ENCODE measurements around the gene SOCS6.

Gene SOCS6

DNA sequence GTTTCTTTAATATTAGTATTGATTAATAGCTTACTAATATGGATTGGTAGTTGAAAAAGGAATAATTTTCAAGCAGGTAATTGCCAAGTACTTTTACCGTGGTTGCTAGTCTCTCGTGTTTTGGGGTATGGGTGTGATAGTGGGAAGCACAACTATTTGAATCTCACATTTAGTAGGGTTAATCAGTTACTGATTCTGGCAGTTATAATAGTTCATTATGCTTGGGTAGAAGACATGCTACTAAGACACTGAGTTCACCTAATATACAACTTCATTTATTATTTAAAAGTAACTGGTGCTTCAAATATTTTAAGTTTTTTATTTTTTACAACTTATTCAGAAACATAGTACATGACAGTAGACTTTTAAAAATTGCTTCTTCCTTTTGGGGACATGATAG is 33.5 kb downstream of the SOCS6 start:
- Histone ChIP-seq H3K79me2 (ENCODE audit: insufficient read depth, low read length) (no peaks in the 10 kb centered on the region), H3K4me3 (ENCODE audit: low read depth in 1 of 2, low read length in 2 of 2) (no peak overlapping the region), H3K9ac (ENCODE audit: low read depth, low read length) (no peak overlapping the region), H3K27me3 (ENCODE audit: insufficient read depth, low read length, poor library complexity) (no peaks in the 10 kb centered on the region), H3K4me2 (ENCODE audit: insufficient read depth, low read length) (no peak overlapping the region), H4K20me1 (ENCODE audit: insufficient read depth, low read length) (no peaks in the 10 kb centered on the region), H3K36me3 (ENCODE audit: insufficient read depth, low read length) (no peaks in the 10 kb centered on the region), H3K4me1 (ENCODE audit: insufficient read depth, low read length) (no peaks in the 10 kb centered on the region), H3K27ac (ENCODE audit: low read length) (no peak overlapping the region), H2AFZ (ENCODE audit: low read depth, low read length) (no peak overlapping the region), H3K9me3 (ENCODE audit: insufficient read depth, low read length, severe bottlenecking) (no peaks in the 10 kb centered on the region)
- TF ChIP-seq, protein P1, sequence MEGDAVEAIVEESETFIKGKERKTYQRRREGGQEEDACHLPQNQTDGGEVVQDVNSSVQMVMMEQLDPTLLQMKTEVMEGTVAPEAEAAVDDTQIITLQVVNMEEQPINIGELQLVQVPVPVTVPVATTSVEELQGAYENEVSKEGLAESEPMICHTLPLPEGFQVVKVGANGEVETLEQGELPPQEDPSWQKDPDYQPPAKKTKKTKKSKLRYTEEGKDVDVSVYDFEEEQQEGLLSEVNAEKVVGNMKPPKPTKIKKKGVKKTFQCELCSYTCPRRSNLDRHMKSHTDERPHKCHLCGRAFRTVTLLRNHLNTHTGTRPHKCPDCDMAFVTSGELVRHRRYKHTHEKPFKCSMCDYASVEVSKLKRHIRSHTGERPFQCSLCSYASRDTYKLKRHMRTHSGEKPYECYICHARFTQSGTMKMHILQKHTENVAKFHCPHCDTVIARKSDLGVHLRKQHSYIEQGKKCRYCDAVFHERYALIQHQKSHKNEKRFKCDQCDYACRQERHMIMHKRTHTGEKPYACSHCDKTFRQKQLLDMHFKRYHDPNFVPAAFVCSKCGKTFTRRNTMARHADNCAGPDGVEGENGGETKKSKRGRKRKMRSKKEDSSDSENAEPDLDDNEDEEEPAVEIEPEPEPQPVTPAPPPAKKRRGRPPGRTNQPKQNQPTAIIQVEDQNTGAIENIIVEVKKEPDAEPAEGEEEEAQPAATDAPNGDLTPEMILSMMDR (IDR thresholded peaks at IDR 0.05; ENCODE audit: borderline replicate concordance, extremely low read depth, low read length, poor library complexity, severe bottlenecking): no peak
- TF ChIP-seq EZH2 (IDR thresholded peaks at IDR 0.05; ENCODE audit: borderline replicate concordance, low read depth, low read length, severe bottlenecking): no peak
- DNase-seq (no peak), ATAC-seq (ENCODE audit: insufficient read depth, low read depth) (no peak)

DNA sequence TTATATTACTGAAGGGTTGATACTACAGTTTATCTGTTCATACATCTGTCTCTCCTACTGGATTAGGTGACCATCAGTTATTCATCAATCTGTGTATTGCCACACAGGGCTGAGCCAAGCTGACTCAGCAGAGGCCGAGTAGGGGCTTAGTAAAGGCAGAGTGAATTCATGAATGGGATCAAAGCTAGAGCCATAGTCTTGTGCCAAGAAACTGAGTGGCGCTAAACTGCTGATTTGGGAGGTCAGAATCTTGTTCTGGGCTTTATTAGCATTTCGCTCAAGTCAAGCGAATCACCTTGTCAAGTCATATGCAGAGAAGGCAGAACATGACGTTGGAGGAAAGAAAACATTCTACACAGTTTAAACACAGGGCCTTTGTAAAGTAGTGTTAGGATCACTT is 34.1 kb downstream of the SOCS6 start:
- ATAC-seq (ENCODE audit: insufficient read depth, low read depth): no peak
- Histone ChIP-seq H4K20me1 (ENCODE audit: insufficient read depth, low read length) (no peaks in the 10 kb centered on the region), H3K4me2 (ENCODE audit: insufficient read depth, low read length) (no peak overlapping the region), H2AFZ (ENCODE audit: low read depth, low read length) (no peak overlapping the region), H3K9ac (ENCODE audit: low read depth, low read length) (no peak overlapping the region), H3K9me3 (ENCODE audit: insufficient read depth, low read length, severe bottlenecking) (no peaks in the 10 kb centered on the region), H3K36me3 (ENCODE audit: insufficient read depth, low read length) (no peaks in the 10 kb centered on the region), H3K4me3 (ENCODE audit: low read depth in 1 of 2, low read length in 2 of 2) (no peak overlapping the region), H3K4me1 (ENCODE audit: insufficient read depth, low read length) (no peaks in the 10 kb centered on the region), H3K27ac (ENCODE audit: low read length) (no peak overlapping the region), H3K27me3 (ENCODE audit: insufficient read depth, low read length, poor library complexity) (no peaks in the 10 kb centered on the region), H3K79me2 (ENCODE audit: insufficient read depth, low read length) (no peaks in the 10 kb centered on the region)
- TF ChIP-seq, protein P1 (IDR thresholded peaks at IDR 0.05; ENCODE audit: borderline replicate concordance, extremely low read depth, low read length, poor library complexity, severe bottlenecking): no peak
- no peak for TF ChIP-seq EZH2 (IDR thresholded peaks at IDR 0.05; ENCODE audit: borderline replicate concordance, low read depth, low read length, severe bottlenecking)
- no peak for DNase-seq

DNA sequence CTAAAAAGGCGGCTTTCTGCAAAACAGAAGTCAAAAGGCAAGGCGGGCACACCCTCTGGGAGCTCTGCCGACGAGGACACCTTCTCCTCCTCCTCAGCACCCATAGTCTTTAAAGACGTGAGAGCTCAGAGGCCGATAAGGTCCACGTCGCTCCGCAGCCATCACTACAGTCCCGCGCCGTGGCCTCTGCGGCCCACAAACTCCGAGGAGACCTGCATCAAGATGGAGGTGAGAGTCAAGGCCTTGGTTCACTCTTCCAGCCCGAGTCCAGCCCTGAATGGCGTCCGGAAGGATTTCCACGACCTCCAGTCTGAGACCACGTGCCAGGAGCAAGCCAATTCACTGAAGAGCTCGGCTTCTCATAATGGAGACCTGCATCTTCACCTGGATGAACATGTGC is 36.1 kb downstream of the SOCS6 start:
- Histone ChIP-seq H3K27ac (ENCODE audit: low read length) (no peak overlapping the region), H3K27me3 (ENCODE audit: insufficient read depth, low read length, poor library complexity) (no peaks in the 10 kb centered on the region), H3K4me2 (ENCODE audit: insufficient read depth, low read length) (no peak overlapping the region), H2AFZ (ENCODE audit: low read depth, low read length) (no peak overlapping the region), H3K9ac (ENCODE audit: low read depth, low read length) (no peak overlapping the region), H3K79me2 (ENCODE audit: insufficient read depth, low read length) (no peaks in the 10 kb centered on the region), H3K9me3 (ENCODE audit: insufficient read depth, low read length, severe bottlenecking) (no peaks in the 10 kb centered on the region), H3K36me3 (ENCODE audit: insufficient read depth, low read length) (no peaks in the 10 kb centered on the region), H3K4me1 (ENCODE audit: insufficient read depth, low read length) (no peaks in the 10 kb centered on the region), H3K4me3 (ENCODE audit: low read depth in 1 of 2, low read length in 2 of 2) (no peak overlapping the region), H4K20me1 (ENCODE audit: insufficient read depth, low read length) (no peaks in the 10 kb centered on the region)
- DNase-seq (no peak), ATAC-seq (ENCODE audit: insufficient read depth, low read depth) (no peak)
- TF ChIP-seq, protein P1 (IDR thresholded peaks at IDR 0.05; ENCODE audit: borderline replicate concordance, extremely low read depth, low read length, poor library complexity, severe bottlenecking): no peak
- no peak for TF ChIP-seq EZH2 (IDR thresholded peaks at IDR 0.05; ENCODE audit: borderline replicate concordance, low read depth, low read length, severe bottlenecking)

DNA sequence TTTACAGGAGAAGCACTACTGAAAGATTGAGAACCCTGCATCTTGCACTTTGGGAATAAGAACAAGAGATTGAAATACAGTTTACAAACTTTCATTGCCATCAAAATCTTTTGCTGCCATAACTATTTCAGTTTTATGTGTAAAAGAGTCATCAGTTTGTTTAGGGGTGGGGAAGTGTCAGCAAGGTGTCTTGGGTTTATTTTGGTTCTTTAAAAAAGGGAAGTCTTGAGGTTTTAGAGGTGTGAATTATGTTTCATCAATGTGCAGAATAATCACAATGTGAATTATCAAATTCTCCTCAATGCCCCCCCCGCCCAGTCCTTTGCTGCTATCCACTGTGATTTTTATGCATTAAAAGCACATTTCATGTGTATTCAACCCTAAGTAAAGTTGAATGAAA is 37.4 kb downstream of the SOCS6 start:
- Histone ChIP-seq H3K36me3 (ENCODE audit: insufficient read depth, low read length) (no peaks in the 10 kb centered on the region), H3K4me2 (ENCODE audit: insufficient read depth, low read length) (no peak overlapping the region), H3K27me3 (ENCODE audit: insufficient read depth, low read length, poor library complexity) (no peaks in the 10 kb centered on the region), H3K4me1 (ENCODE audit: insufficient read depth, low read length) (no peaks in the 10 kb centered on the region), H2AFZ (ENCODE audit: low read depth, low read length) (no peak overlapping the region), H3K9ac (ENCODE audit: low read depth, low read length) (no peak overlapping the region), H3K79me2 (ENCODE audit: insufficient read depth, low read length) (no peaks in the 10 kb centered on the region), H3K9me3 (ENCODE audit: insufficient read depth, low read length, severe bottlenecking) (no peaks in the 10 kb centered on the region), H3K27ac (ENCODE audit: low read length) (no peak overlapping the region), H4K20me1 (ENCODE audit: insufficient read depth, low read length) (no peaks in the 10 kb centered on the region), H3K4me3 (ENCODE audit: low read depth in 1 of 2, low read length in 2 of 2) (no peak overlapping the region)
- TF ChIP-seq, protein P1 (IDR thresholded peaks at IDR 0.05; ENCODE audit: borderline replicate concordance, extremely low read depth, low read length, poor library complexity, severe bottlenecking): no peak
- TF ChIP-seq EZH2 (IDR thresholded peaks at IDR 0.05; ENCODE audit: borderline replicate concordance, low read depth, low read length, severe bottlenecking): no peak
- DNase-seq (no peak), ATAC-seq (ENCODE audit: insufficient read depth, low read depth) (no peak)

Data from DND-41 (cell line).